Activated CD4-positive, alpha-beta T cell treated with anti-CD3 and anti-CD28 coated beads for 4 hours (primary cell): Measurements from ENCODE around the gene JAZF1.
"Not testable (repeated sequence)": the region's sequence is repeated elsewhere in the genome, so short reads cannot be mapped to it uniquely, and the experiment has no call there.

ENCODE experiments used
- DNase-seq, 2 donors: peaks; one replicate each; pipeline ENCODE4 v3.0.0-alpha.2; 2020

JAZF1 gene

GRCh38 chr7:27900006-27900405 lies 280.6 kb downstream of the JAZF1 start:
- no peak for DNase-seq

DNA sequence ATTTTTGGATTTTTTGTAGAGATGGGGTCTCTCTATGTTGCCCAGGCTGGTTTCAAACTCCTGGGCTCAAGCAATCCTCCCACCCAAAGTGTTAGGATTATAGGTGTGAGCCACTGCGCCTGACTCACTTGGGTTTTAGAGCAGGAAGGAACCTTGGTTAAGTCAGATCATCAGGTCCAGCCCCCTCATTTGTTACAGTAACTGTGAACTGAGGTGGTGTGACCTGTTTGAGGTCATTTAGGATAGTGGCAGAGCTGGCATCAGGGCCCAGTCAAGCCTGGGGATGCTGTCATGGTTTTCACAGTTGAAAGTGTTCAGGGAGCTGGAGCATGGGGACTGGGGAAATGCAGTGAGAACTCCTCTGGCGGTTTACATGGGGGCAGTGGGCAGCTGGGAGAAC lies 281.0 kb downstream of the JAZF1 start:
- DNase-seq: no peak

DNA sequence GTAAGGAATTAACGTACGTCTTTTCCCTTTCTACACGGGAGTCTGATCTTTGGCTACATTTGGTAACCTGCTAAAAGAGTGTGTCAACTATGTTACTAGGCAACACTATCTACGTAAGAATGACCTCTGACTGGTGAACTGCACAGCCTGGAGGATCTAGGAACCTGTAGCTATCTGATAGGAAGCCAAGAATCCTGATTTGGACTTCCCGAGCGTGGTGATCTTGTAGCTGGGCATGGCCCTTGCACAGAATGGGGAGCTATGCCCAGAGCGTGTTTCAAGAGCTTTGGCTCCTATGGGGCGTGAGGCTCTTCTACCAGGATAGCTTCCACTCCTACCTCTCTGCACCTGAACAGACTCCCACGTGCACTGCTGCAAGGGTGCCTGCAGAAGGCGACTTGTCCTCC lies 283.2 kb downstream of the JAZF1 start:
- DNase-seq: no peak

DNA sequence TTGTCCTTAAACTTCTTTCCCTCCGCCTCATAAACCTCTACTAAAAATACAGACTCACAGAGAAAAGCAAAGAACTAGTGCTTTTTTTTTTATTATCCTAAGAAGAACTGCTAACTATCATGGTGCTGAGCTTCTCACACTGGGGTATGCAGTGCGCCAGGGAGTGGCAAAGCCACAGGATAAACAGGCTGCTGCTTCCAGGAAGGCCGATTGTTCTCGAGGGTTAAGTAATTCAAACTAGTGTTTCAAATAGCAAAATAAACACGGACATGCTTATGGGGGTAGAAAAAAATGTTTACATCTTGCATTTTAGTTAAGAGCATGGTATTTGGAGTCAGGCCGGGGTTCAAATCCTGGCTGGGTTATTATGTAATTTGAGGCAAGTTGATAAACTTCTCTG lies 283.6 kb downstream of the JAZF1 start:
- no peak for DNase-seq

GRCh38 chr7:27895551-27895950 lies 285.0 kb downstream of the JAZF1 start:
- DNase-seq: no peak

- DNase-seq: no peak
These were observed 290.3 kb downstream of the JAZF1 start for GRCh38 chr7:27890205-27890849.

DNA sequence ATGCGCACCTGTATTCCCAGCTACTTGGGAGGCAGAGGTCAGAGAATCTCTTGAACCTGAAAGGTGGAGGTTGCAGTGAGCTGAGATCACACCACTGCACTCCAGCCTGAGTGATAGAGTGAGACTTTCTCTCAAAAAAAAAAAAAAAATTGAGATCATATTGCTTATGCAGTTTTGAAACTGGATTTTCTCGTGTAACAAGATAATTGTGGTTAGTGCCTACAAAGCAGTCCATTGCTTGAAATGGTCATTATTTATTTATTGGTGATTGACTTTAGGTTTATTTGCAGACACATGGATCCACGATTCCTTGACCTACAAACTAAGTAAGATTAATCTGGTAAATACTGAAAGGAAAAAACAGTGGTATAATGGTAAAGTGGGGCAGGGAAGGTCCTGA lies 290.8 kb downstream of the JAZF1 start:
- no peak for DNase-seq

GRCh38 chr7:27888736-27889135 lies 291.9 kb downstream of the JAZF1 start:
- DNase-seq: no peak

GRCh38 chr7:27886710-27887109 lies 293.9 kb downstream of the JAZF1 start:
- DNase-seq: not testable (repeated sequence)

DNA sequence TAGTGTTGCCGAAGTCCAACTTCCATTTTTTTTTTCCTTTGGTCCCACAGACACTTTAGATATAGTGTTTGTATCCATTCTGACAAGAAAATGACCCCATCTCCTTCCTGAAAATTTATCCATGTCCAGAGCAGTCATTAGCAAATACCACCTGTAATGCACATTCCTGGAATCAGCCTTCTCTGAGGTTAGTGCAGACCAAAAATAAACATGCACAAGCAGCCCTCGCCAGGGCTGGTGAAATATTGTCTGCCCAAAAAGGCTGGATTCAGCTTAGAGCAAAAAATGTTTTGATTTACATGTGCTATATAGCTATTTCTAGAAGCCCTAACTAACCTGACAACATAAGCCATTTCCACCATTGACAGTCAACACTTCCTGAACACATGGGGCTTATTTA lies 294.9 kb downstream of the JAZF1 start:
- DNase-seq: no peak

- DNase-seq: no peak
These were observed 296.9 kb downstream of the JAZF1 start for GRCh38 chr7:27883696-27884095.

DNA sequence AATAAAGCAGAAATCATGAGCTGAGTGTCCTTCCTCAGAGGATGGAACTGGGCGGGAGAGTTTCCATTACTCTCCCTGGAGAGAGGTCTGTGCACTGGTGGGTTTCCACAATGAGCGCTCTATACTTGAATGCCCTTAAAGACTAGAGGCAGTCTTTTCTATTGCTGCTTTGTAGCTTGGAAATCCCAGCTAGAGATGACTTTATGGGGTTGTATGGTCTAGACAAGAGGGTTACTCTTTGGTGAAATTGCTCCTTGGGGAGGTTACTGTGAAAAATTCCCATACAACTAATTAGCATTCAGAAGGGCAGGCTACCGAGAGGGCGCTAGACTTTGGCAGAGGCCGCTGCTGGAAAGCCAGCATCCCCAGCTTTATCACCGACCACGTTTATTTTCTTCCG lies 303.8 kb downstream of the JAZF1 start:
- DNase-seq: no peak

- no peak for DNase-seq
These were observed 304.8 kb downstream of the JAZF1 start for GRCh38 chr7:27875832-27876231.

- no peak for DNase-seq
These were observed 305.5 kb downstream of the JAZF1 start for GRCh38 chr7:27875061-27875460.

GRCh38 chr7:27873981-27874957 lies 306.3 kb downstream of the JAZF1 start:
- no peak for DNase-seq

GRCh38 chr7:27872356-27873275 lies 308.0 kb downstream of the JAZF1 start:
- DNase-seq: no peak

- no peak for DNase-seq
These were observed 308.7 kb downstream of the JAZF1 start for GRCh38 chr7:27871866-27872265.

- no peak for DNase-seq
These were observed 309.5 kb downstream of the JAZF1 start for GRCh38 chr7:27871086-27871485.

- no peak for DNase-seq
These were observed 310.0 kb downstream of the JAZF1 start for GRCh38 chr7:27870595-27870994.

GRCh38 chr7:27869056-27869455 lies 311.5 kb downstream of the JAZF1 start:
- DNase-seq: no peak

- DNase-seq: no peak
These were observed 312.5 kb downstream of the JAZF1 start for GRCh38 chr7:27868131-27868550.

DNA sequence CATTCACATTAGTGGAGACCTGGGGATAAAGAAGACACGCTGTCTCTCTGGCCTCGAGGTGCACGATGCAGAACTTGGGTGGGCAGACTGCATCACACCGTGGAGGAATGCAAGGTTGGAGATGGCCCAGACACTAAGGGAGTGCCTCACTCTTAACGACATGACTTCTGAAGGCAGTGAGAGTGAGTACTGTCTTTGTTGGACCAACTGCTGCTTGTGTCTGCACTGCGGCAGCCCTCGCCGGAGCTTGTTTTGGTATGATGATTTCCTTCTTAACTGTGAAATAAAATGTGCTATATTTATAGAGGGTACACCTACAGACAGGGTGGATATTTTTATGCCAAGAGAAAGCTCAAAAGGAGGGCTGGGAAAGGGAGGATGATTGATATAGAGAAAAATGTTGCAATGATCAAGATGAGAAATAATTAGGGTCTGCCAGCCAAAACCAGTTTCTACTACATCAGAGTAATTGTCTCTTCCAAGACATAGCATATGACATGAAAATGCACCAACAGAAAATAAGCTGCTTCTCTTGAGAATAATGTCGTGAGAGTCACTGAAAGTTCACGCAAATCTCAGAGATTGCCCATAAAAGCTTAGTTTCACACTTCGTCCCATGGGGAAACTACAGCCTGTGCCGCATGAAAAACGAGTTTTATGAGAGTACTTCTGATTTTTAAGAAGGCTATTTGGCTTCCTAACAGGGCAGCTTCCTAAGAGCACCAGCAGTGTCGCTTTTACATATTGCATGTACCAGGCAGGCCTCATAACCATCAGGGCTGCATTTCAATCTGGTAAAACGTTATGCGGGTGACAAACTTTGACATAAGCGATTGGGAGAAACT lies 313.5 kb downstream of the JAZF1 start:
- DNase-seq: no peak
